Sigmoid colon (tissue), 7 donors: ENCODE data around the gene PAXX. TPM values are rescaled to one million over a fixed set of nuclear protein-coding genes. Genes with fewer than 3 reads are reported as not detected.

ENCODE experiments used
- DNase-seq: peaks from one replicate; pipeline ENCODE4 v3.0.0-alpha.2; 2019
- H3K27ac ChIP-seq, 4 donors: fragments of 200-600 bp; sonication (generic); one replicate each; pipeline ENCODE4 v1.5.1; 2016 to 2019; ENCODE audit warnings: mild to moderate bottlenecking in 1 of 4
- H3K27me3 ChIP-seq, 3 donors: fragments of 200-600 bp; sonication (generic); one replicate each; pipeline ENCODE4 v1.5.1; 2019; ENCODE audit warnings: mild to moderate bottlenecking in 1 of 3
- H3K36me3 ChIP-seq, 4 donors: fragments of 200-600 bp; sonication (generic); one replicate each; pipeline ENCODE4 v1.5.1; 2016 to 2019
- H3K4me1 ChIP-seq, 4 donors: fragments of 200-600 bp; sonication (generic); one replicate each; pipeline ENCODE4 v1.5.1; 2017 to 2019
- H3K4me3 ChIP-seq, 4 donors: fragments of 200-600 bp; sonication (generic); one replicate each; pipeline ENCODE4 v1.5.1; 2017 to 2019; ENCODE audit warnings: mild to moderate bottlenecking in 2 of 4, moderate library complexity in 1 of 4
- H3K9me3 ChIP-seq, 4 donors: fragments of 200-600 bp in 3 of 4; sonication (generic) in 3 of 4; one replicate each; pipeline versions ENCODE4 v1.5.1 to v1.6.1; 2013 to 2019
- EP300 ChIP-seq, 4 donors: sonication (generic); formaldehyde crosslinking; IDR thresholded peaks; one replicate each; pipeline ENCODE4 v1.6.1; 2017; ENCODE audit warnings: antibody characterized with exemption in 4 of 4
- POLR2A ChIP-seq, 2 donors: fragments of 450-650 bp; IDR thresholded peaks; one replicate each; pipeline ENCODE4 v1.6.1; 2016; ENCODE audit warnings: antibody characterized with exemption in 2 of 2, mild to moderate bottlenecking in 2 of 2, moderate library complexity in 2 of 2
- POLR2AphosphoS5 ChIP-seq, 4 donors: sonication (generic); formaldehyde crosslinking; IDR thresholded peaks; one replicate each; pipeline ENCODE4 v1.6.1; 2017; ENCODE audit warnings: antibody characterized with exemption in 4 of 4
- WGBS, 2 donors: extraction: QIAGEN DNeasy Blood & Tissue Kit; methylation state at CpG; one replicate each; pipeline ENCODE4 v1.1.7; 2013; 5-methylcytosine and 5-hydroxymethylcytosine counted together
- intact Hi-C: fragments of 100-400 bp; cut with DNase I; formaldehyde crosslinking; loops from one replicate; pipeline ENCODE4 v1.15.1; 2023
- polyA plus RNA-seq, 3 donors: library from polyadenylated mRNA; stranded (reverse); fragments of 200-250 nt; gene quantifications; one replicate each; pipeline ENCODE4 v1.2.3, GENCODE V29; 2013
- total RNA-seq, 4 donors: library from RNA; depleted of rRNA; stranded (reverse); fragments of >200 nt; gene quantifications; one replicate each; pipeline ENCODE4 v1.1.0, GENCODE V29; 2016
- TF ChIP-seq, protein P1 (sequence below), 4 experiments: fragments of 450-650 bp in 3 of 4; fragments of 200-600 bp in 1 of 4; IDR thresholded peaks; one replicate each; pipeline ENCODE4 v1.5.1; 2016 to 2019; ENCODE audit warnings: antibody characterized with exemption in 4 of 4, mild to moderate bottlenecking in 3 of 4, moderate library complexity in 2 of 4
- donor health status: healthy with polysubstance abuse.
- donor health status: Bipolar disorder and iron deficiency.
- donor health status: healthy.

The PAXX gene
- total and polyA plus RNA-seq, 7 donors, result 28.0 to 80.9 (median 36.3) TPM

DNA sequence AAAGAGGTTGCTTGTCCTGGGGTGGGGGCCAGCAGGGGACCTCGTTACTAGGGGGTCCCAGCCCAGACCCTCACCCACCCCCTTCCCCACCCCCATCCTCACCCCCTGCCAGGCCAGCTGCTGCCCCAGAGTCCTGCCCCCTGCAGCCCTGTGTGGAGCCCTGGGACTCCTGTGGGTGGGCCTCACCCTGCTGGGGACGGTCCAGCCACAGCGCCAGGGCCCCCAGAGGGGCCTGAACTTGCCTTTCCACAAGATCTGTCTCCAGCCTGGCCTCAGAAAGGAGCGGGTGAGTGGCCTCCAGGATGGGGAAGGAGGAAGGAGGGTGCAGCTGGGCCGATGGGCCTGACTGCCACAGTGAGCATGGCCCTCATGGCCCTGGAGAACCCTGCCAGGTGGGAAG lies 22.4 kb upstream of the PAXX start:
- WGBS, 2 donors, result 72 to 84% methylated on average over 5 of the region's 5 CpGs
- intact Hi-C loops, result no loop called here

DNA sequence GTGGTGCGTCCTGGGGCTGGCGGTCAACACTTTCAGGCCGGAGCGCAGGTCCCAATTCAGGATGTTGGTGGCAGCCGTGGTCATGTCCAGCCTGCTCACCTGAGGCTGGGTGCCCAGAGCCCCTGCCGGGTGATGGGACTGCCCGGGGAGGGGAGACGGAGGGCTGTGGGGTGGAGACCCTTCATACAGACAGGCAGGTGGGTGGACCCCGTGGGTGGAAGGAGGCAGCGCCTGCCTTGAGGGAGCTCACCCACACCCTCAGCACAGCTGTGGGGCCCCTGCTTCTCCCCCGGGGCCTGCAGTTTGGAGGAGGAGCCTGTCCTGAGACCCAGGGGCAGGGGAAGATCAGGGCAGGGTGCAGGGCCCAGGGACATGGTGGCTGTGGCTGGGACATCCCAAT lies 21.9 kb upstream of the PAXX start:
- DNase-seq, result no peak
- Histone ChIP-seq H3K36me3 (no peaks in the 10 kb centered on the region), H3K4me3 (no peak overlapping the region), H3K4me1 (peaks cover 0 to 5% (median 3%) of the 10 kb centered on the region in 4 donors), H3K27ac (no peak overlapping the region), H3K27me3 (peaks cover 0 to 21% (median 0%) of the 10 kb centered on the region in 3 donors), H3K9me3 (no peaks in the 10 kb centered on the region)
- TF ChIP-seq, protein P1, sequence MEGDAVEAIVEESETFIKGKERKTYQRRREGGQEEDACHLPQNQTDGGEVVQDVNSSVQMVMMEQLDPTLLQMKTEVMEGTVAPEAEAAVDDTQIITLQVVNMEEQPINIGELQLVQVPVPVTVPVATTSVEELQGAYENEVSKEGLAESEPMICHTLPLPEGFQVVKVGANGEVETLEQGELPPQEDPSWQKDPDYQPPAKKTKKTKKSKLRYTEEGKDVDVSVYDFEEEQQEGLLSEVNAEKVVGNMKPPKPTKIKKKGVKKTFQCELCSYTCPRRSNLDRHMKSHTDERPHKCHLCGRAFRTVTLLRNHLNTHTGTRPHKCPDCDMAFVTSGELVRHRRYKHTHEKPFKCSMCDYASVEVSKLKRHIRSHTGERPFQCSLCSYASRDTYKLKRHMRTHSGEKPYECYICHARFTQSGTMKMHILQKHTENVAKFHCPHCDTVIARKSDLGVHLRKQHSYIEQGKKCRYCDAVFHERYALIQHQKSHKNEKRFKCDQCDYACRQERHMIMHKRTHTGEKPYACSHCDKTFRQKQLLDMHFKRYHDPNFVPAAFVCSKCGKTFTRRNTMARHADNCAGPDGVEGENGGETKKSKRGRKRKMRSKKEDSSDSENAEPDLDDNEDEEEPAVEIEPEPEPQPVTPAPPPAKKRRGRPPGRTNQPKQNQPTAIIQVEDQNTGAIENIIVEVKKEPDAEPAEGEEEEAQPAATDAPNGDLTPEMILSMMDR (IDR thresholded peaks at IDR 0.05), result no peak
- TF ChIP-seq POLR2AphosphoS5 (IDR thresholded peaks at IDR 0.05) (no peak), POLR2A (IDR thresholded peaks at IDR 0.05) (no peak), EP300 (IDR thresholded peaks at IDR 0.05) (no peak)
- WGBS, 2 donors, result 83 to 86% methylated on average over 11 of the region's 11 CpGs
- intact Hi-C loops, result no loop called here

More for the DNA sequence above, 22.4 kb upstream of the PAXX start:
- Histone ChIP-seq H3K9me3 (no peaks in the 10 kb centered on the region), H3K36me3 (no peaks in the 10 kb centered on the region), H3K27ac (no peak overlapping the region), H3K4me1 (peaks cover 0 to 5% (median 3%) of the 10 kb centered on the region in 4 donors), H3K4me3 (no peak overlapping the region), H3K27me3 (peaks cover 0 to 21% (median 0%) of the 10 kb centered on the region in 3 donors)
- DNase-seq, result no peak
- TF ChIP-seq POLR2AphosphoS5 (IDR thresholded peaks at IDR 0.05) (no peak), POLR2A (IDR thresholded peaks at IDR 0.05) (no peak), EP300 (IDR thresholded peaks at IDR 0.05) (no peak)
- TF ChIP-seq, protein P1 (IDR thresholded peaks at IDR 0.05), result no peak

DNA sequence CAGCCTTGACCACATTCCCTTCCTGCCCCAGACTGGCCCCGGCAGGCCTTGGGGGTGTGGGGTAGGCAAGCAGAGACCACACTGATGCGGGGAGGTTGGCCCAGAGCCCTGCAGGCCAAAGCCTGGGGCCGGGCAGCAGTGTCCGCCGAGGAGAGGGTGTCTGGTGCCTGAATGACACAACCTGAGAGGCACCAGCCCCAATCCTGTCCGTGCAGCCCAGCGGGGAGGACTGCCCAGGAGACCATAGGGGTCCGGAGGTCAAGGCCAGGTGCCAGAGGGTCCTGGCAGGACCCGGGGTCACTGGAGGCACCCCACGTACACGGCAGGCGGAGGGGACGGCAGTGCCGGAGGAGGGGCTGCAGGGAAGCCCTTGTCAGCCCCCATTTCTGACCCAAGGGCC lies 20.5 kb upstream of the PAXX start:
- intact Hi-C loops, result no loop called here
- Histone ChIP-seq H3K9me3 (no peaks in the 10 kb centered on the region), H3K4me3 (no peak overlapping the region), H3K27ac (no peak overlapping the region), H3K4me1 (no peaks in the 10 kb centered on the region), H3K27me3 (peaks cover 0 to 13% (median 0%) of the 10 kb centered on the region in 3 donors), H3K36me3 (no peaks in the 10 kb centered on the region)
- TF ChIP-seq POLR2AphosphoS5 (IDR thresholded peaks at IDR 0.05), result no peak
- TF ChIP-seq, protein P1 (IDR thresholded peaks at IDR 0.05), result no peak
- TF ChIP-seq EP300 (IDR thresholded peaks at IDR 0.05), result no peak
- no peak for TF ChIP-seq POLR2A (IDR thresholded peaks at IDR 0.05)
- 84 to 85% methylated on average over 14 of the region's 14 CpGs for WGBS, 2 donors
- no peak for DNase-seq

DNA sequence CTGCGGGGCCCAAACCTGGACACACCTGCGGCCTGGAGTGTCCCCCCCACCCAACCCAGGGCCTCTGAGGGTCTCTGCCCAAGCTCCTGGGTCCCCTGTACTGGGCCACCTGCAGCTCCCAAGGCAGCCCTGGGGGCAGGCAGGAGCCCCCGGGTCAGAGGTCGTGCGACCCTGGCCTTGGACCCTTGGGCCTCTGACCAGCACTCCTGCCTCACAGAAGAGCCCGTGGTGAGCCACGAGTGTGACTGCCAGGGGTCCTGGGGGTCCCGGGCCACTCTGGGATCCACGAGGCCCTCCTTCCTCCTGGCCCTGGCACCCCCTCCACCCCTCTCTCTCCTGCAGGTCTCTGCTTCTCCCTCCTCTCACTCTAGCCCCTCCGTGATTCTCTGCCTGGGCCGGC lies 19.9 kb upstream of the PAXX start:
- no peak overlapping the region for H3K4me3 ChIP-seq
- TF ChIP-seq, protein P1 (IDR thresholded peaks at IDR 0.05), result no peak
- TF ChIP-seq POLR2A (IDR thresholded peaks at IDR 0.05) (no peak), POLR2AphosphoS5 (IDR thresholded peaks at IDR 0.05) (no peak), EP300 (IDR thresholded peaks at IDR 0.05) (no peak)
- DNase-seq, result no peak
- no peaks in the 10 kb centered on the region for H3K9me3 ChIP-seq
- peaks cover 0 to 13% (median 0%) of the 10 kb centered on the region in 3 donors for H3K27me3 ChIP-seq
- no peaks in the 10 kb centered on the region for H3K36me3 ChIP-seq
- 80 to 86% methylated on average over 11 of the region's 11 CpGs for WGBS, 2 donors
- no peak overlapping the region for H3K27ac ChIP-seq
- intact Hi-C loops, result no loop called here
- H3K4me1 ChIP-seq, result peaks cover 0 to 3% (median 1%) of the 10 kb centered on the region in 4 donors

DNA sequence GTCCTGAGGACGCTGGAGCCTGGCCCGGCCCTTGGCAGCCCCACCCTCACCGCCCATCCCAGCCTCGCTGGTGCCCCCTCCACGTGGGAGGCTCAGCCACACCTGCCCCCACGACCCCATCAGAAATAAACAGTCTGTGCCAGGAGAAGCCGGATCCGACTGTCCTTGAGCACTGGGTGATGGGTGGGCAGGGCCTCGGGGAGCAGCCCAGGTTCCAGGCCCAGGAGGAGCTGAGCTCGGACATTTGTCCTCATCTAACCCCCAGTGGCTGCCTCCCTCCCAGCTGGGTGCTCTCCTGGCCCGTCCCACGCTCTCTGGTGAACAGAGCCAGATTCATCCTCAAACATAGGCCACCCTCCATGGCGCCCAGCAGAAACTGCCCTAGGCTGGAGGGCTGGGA lies 19.5 kb upstream of the PAXX start:
- no peak for TF ChIP-seq POLR2A (IDR thresholded peaks at IDR 0.05)
- TF ChIP-seq EP300 (IDR thresholded peaks at IDR 0.05), result no peak

More for the DNA sequence above, 19.5 kb upstream of the PAXX start:
- no peak overlapping the region for H3K27ac ChIP-seq
- H3K4me3 ChIP-seq, result no peak overlapping the region
- H3K4me1 ChIP-seq, result peaks cover 0 to 7% (median 6%) of the 10 kb centered on the region in 4 donors
- no peak for DNase-seq
- WGBS, 2 donors, result 54 to 70% methylated on average over 13 of the region's 13 CpGs
- no peaks in the 10 kb centered on the region for H3K36me3 ChIP-seq
- H3K27me3 ChIP-seq, result peaks cover 0 to 13% (median 4%) of the 10 kb centered on the region in 3 donors
- no peaks in the 10 kb centered on the region for H3K9me3 ChIP-seq
- intact Hi-C loops, result no loop called here
